Activated CD8-positive, alpha-beta memory T cell treated with anti-CD3 and anti-CD28 coated beads, Interleukin-2, amount 10 ng/mL, durations not matched to agents 7 days and 5 days (primary cell): ENCODE data around the gene GRIK4. TPM values are rescaled to one million over a fixed set of nuclear protein-coding genes. Genes with fewer than 3 reads are reported as not detected.

Experiments used
- ATAC-seq: fragments of 150-1000 bp; cut with Tn5 transposase; one replicate; pipeline ENCODE4 v1.10.0; 2021; ENCODE audit warnings: moderate library complexity
- CTCF ChIA-PET: fragments of 350-600 bp; sonication (Branson Sonifier 250); formaldehyde crosslinking; loops from one replicate; lab custom pipeline; 2021; ENCODE audit warnings: antibody characterized with exemption; lab: Charles Lee
- DNase-seq: peaks from one replicate; pipeline ENCODE4 v3.0.0-alpha.2; 2020
- H3K27ac Mint-ChIP-seq: one replicate; pipeline ENCODE4 v1.8.0; 2021; ENCODE audit warnings: mild to moderate bottlenecking, mixed read lengths
- H3K27me3 Mint-ChIP-seq: one replicate; pipeline ENCODE4 v1.8.0; 2021; ENCODE audit warnings: mixed read lengths
- H3K36me3 Mint-ChIP-seq: one replicate; pipeline ENCODE4 v1.8.0; 2021; ENCODE audit warnings: mild to moderate bottlenecking, mixed read lengths
- H3K4me1 Mint-ChIP-seq: one replicate; pipeline ENCODE4 v1.8.0; 2021; ENCODE audit warnings: mixed read lengths
- H3K4me3 Mint-ChIP-seq: one replicate; pipeline ENCODE4 v1.8.0; 2021; ENCODE audit warnings: mild to moderate bottlenecking, moderate library complexity, mixed read lengths
- H3K9me3 Mint-ChIP-seq: one replicate; pipeline ENCODE4 v1.8.0; 2022; ENCODE audit warnings: low read depth, mixed read lengths
- total RNA-seq, 2 experiments: library from RNA; stranded (reverse); gene quantifications; one replicate each; pipeline ENCODE4 v1.2.3, GENCODE V29; 2021

The GRIK4 gene
- total RNA-seq, 2 experiments from 2014 or later, result 0.21 TPM; not detected in 1

DNA sequence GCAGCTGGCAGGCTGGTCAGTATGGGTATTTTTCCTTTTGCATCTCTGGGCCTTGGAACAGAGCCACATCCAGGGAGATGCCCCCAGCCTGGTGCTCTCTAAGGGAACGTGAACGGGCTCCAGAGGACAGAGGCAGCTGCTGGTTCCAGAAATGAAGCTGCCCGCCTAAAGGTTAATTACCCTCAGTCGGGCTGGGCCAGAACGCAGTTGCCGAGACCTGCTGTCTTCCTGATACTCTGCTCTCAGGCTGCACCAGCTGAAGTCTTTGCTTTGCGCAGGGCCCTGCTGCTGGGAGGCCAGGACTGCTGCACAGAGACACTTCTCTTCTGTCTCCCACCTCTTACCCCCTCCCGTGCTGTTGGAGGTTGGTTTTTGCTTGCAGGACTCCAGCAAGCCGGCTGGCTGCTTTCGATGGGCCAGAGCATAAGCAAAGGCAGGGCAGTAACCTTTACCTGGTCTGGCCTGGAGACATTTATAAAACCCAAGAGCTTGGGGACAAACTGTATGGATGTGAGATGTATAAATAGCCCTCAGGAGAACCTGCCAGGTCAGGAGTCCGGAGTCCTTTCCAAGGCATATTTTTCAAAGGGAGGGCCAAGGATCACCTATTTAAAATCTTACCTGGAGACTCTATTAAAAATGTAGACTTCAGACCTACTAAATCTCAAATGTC, 197.1 kb downstream of the GRIK4 start:
- H3K4me1 Mint-ChIP-seq, result no peaks in the 10 kb centered on the region
- DNase-seq (no peak), ATAC-seq (no peak)
- no peaks in the 10 kb centered on the region for H3K9me3 Mint-ChIP-seq
- H3K27me3 Mint-ChIP-seq, result peaks cover 3% of the 10 kb centered on the region
- H3K27ac Mint-ChIP-seq, result no peak overlapping the region
- no peaks in the 10 kb centered on the region for H3K36me3 Mint-ChIP-seq
- CTCF ChIA-PET, result no interaction called here
- no peak overlapping the region for H3K4me3 Mint-ChIP-seq

DNA sequence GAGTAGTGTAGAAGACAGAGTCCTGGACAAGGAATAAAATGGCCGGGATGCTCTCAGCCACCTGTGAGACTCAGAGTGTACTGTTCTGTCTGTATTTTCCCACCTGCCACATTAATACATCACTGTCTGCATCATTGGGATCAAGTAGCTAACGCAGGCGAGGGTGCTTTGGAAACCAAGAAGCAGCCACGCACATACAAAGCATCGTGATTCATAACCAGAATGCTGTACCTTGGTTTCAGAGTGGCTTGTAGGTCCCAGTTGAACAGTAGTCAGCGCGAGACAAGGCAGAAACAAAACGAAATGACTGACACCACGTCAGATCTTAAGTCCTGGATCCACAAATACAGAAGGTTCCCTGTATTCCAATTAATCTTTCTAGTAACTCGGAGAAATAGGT, 198.3 kb downstream of the GRIK4 start:
- Mint-ChIP-seq H3K27ac (no peak overlapping the region), H3K9me3 (no peaks in the 10 kb centered on the region), H3K27me3 (peaks cover 7% of the 10 kb centered on the region), H3K4me3 (no peak overlapping the region), H3K36me3 (no peaks in the 10 kb centered on the region), H3K4me1 (no peaks in the 10 kb centered on the region)
- ATAC-seq, result no peak
- CTCF ChIA-PET, result no interaction called here
- no peak for DNase-seq

DNA sequence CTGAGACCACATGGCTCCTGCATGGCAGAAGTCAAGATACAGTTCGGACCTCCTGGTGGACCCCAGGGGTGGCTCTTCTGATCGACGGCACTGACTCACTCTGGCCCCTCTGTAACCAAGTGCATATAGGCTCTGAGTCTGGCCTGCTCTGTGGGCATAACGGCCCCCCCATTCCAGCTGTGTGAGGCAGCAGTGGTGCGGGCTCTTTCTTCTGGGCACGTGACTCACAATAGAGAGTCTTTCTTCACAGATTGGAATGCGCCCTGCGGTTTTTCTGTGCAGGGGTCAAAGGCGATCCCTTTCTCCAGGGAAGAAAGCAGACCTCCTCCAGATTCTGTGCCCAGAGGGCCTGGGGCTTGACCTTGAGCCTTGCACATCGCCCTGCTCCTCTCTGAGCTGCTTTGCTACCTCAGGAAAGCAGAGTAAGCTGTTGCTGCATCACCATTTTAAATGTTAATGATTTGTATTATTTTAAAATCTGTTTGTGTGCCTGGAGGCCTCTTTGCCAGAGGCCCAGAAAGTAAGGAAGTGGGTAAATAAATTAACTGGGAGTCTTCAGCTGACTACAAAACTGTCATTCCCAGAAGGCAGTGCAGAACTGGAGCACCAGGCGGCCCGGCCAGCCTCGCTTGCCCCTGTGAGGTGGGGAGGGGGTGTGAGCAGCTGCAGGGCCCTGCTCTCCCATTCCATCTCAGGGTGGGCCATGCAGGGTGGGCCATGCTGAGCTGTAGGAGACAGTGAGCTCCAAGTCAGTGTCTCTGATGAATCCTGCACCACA, 199.0 kb downstream of the GRIK4 start:
- DNase-seq (no peak), ATAC-seq (no peak)
- Mint-ChIP-seq H3K4me3 (no peak overlapping the region), H3K36me3 (no peaks in the 10 kb centered on the region), H3K27ac (no peak overlapping the region), H3K27me3 (peaks cover 10% of the 10 kb centered on the region), H3K9me3 (no peaks in the 10 kb centered on the region), H3K4me1 (peaks cover 3% of the 10 kb centered on the region)
- CTCF ChIA-PET, result no interaction called here

DNA sequence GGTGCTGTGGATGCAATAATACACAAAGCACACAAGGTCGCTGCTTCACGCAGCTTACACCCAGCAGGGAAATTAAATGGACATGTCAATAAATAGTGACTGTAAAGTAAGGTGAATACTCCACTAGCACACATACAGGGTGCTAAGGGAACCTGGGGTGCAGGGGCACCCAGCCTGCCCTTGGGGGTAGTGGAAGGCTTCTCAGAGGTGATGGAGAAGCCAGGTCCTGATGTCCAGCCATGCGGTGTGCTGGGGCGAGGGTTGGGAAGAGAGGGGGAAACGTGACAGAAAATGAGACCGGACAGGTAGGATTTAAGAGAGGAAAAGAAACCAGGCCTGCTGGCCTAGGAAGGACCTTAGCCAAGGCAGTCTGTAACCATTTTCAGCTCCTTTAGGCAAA, 200.5 kb downstream of the GRIK4 start:
- CTCF ChIA-PET, result no interaction called here
- no peak for ATAC-seq
- no peaks in the 10 kb centered on the region for H3K9me3 Mint-ChIP-seq
- H3K27ac Mint-ChIP-seq, result no peak overlapping the region
- no peaks in the 10 kb centered on the region for H3K36me3 Mint-ChIP-seq
- peaks cover 10% of the 10 kb centered on the region for H3K27me3 Mint-ChIP-seq
- no peak for DNase-seq
- H3K4me1 Mint-ChIP-seq, result peaks cover 3% of the 10 kb centered on the region
- no peak overlapping the region for H3K4me3 Mint-ChIP-seq

DNA sequence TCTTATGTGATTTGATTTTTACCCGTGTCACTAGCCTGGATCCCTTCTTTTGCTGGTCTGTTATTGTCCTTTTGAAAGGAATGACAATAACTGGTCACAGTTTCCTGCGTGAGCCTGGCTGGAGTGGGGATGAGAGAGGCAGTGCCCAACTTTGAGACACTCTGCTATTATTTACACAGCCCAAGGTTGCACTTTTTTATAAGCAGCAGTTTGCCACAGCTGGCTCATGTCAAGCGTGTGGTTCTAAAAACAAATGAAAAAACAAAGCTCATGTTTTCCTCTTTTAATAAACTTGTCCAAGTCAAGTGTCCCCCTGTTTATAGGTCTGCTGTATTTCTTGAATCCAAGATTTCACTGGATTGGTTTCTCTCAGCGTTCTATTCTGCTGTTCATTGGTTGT, 201.3 kb downstream of the GRIK4 start:
- Mint-ChIP-seq H3K4me3 (no peak overlapping the region), H3K27me3 (peaks cover 10% of the 10 kb centered on the region), H3K4me1 (peaks cover 3% of the 10 kb centered on the region), H3K36me3 (no peaks in the 10 kb centered on the region), H3K9me3 (no peaks in the 10 kb centered on the region), H3K27ac (no peak overlapping the region)
- CTCF ChIA-PET, result no interaction called here
- ATAC-seq, result no peak
- DNase-seq, result no peak

DNA sequence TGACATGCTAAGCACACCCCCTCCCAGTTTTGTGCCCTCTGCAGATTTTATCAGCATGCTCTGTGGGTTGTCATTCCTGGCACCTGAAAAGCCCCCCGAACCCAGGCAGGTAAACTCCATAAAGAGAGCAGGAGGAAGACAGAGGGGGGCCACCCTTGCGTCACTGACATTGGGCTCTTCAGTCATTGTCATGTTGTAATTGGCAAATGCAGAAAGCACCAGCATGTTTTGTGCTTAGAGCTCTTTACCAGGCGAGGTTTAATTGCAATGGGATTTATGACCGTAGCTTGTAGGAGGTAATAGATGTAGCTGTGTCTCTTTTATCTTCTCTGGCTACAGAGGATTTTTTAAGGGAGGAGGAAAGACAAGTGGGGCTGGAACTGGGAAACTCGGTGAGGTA, 201.7 kb downstream of the GRIK4 start:
- H3K4me1 Mint-ChIP-seq, result peaks cover 3% of the 10 kb centered on the region

DNA sequence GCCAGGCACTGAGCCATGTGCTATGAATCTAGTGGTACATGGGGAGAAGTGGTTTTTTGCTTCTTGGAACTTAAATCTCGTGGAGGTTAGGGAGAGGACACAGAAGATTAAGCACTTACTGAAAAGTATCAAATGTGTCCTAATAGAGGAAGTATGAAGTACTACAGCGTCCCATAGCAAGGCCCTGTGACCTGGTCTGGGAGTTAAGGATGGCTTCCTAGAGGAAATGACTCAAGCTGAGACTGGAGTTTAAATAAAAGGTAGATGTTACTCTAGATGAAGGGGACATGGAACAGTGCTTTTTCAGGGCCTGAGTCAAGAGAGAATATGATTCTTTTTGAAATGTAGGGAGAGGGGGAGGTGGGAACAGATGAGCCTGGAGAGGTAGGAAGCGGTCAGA, 202.9 kb downstream of the GRIK4 start:
- Mint-ChIP-seq H3K9me3 (no peaks in the 10 kb centered on the region), H3K4me3 (no peak overlapping the region), H3K27me3 (peaks cover 13% of the 10 kb centered on the region), H3K36me3 (no peaks in the 10 kb centered on the region), H3K27ac (no peak overlapping the region), H3K4me1 (peaks cover 3% of the 10 kb centered on the region)
- CTCF ChIA-PET, result interaction anchor here (0.9 to 1.9 kb wide), 2 partner anchors 13 to 30 kb away, joined by 3 to 4 read pairs; no protein-coding TSS in a partner anchor
- no peak for DNase-seq
- ATAC-seq, result no peak

More for the DNA sequence above, 201.7 kb downstream of the GRIK4 start:
- DNase-seq, result no peak
- H3K9me3 Mint-ChIP-seq, result no peaks in the 10 kb centered on the region
- no peak overlapping the region for H3K27ac Mint-ChIP-seq
- CTCF ChIA-PET, result no interaction called here
- ATAC-seq, result no peak
- peaks cover 10% of the 10 kb centered on the region for H3K27me3 Mint-ChIP-seq
- H3K4me3 Mint-ChIP-seq, result no peak overlapping the region
- H3K36me3 Mint-ChIP-seq, result no peaks in the 10 kb centered on the region

DNA sequence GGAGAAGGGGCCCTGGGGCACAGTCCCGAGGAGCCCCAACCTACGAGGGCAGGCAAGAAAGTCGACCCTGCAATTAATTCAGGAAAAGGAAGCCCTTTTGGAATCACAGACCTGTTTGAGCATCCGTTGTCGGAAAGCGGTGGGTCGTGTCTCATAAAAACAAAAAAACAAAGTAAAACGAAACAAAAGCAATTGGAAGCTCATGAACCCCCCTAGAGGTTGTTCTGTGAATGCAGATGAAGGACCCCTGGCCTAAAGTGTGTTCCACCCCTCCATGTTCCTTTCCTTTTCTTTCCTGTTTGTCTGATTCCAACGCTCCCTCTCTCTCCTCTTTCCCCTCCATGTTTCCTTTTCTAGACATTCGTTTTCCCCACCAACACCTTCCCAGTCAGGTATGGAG, 203.7 kb downstream of the GRIK4 start:
- CTCF ChIA-PET, result interaction anchor here (0.6 to 1.9 kb wide), 4 partner anchors 13 to 178 kb away, joined by 3 to 4 read pairs (median 3); no protein-coding TSS in a partner anchor
- Mint-ChIP-seq H3K36me3 (no peaks in the 10 kb centered on the region), H3K27me3 (peaks cover 13% of the 10 kb centered on the region), H3K27ac (no peak overlapping the region), H3K4me3 (peak overlapping the region; percentile 62), H3K9me3 (no peaks in the 10 kb centered on the region), H3K4me1 (peaks cover 3% of the 10 kb centered on the region)
- ATAC-seq, result no peak
- no peak for DNase-seq

DNA sequence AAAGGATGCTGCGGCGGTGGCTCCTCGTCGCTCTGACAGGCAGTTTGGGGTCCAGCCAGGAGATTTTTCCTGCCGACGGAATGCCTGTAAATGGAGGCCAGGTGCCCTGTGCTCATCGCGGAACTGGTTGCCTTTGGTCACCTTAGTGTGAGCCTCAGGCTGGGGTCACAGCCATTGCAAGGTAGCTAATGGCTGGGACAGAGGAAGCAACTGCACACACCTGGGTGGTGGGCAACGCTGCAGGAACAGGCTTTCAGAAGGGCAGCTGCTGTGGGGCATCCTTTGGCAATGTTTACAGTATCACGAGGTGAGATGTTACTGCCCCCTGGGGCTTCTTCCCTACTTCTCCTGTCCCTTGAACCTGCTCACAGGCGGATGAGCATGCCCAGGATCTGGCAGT, 205.5 kb downstream of the GRIK4 start:
- ATAC-seq, result no peak
- H3K27me3 Mint-ChIP-seq, result peaks cover 17% of the 10 kb centered on the region

DNA sequence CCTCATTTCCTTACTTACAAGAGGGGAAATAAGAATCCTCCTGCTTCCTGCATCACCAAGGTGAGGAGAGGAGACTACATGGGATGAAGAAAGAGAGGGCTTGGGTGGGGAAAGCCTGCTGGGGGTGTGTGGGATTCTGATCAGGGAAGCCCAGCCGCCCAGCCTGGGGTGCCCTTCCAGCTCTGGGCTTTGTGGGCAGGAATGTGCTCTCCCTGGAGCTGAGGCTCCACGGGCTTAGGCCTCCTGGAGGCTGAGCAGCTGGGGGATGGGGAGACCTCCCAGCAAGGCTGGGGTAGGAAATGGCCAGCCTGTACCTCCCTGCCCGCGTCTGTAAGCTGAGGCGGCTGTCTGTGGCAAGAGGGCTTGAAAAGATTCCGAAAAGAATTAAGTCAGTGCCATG, 206.1 kb downstream of the GRIK4 start:
- peaks cover 16% of the 10 kb centered on the region for H3K27me3 Mint-ChIP-seq
- CTCF ChIA-PET, result no interaction called here
- no peak overlapping the region for H3K4me3 Mint-ChIP-seq
- H3K9me3 Mint-ChIP-seq, result no peaks in the 10 kb centered on the region
- ATAC-seq (no peak), DNase-seq (no peak)
- no peak overlapping the region for H3K27ac Mint-ChIP-seq
- no peaks in the 10 kb centered on the region for H3K36me3 Mint-ChIP-seq
- H3K4me1 Mint-ChIP-seq, result peaks cover 3% of the 10 kb centered on the region

More for the DNA sequence above, 205.5 kb downstream of the GRIK4 start:
- H3K4me1 Mint-ChIP-seq, result peaks cover 3% of the 10 kb centered on the region
- H3K9me3 Mint-ChIP-seq, result no peaks in the 10 kb centered on the region
- H3K36me3 Mint-ChIP-seq, result no peaks in the 10 kb centered on the region
- DNase-seq, result no peak
- CTCF ChIA-PET, result no interaction called here
- no peak overlapping the region for H3K27ac Mint-ChIP-seq
- no peak overlapping the region for H3K4me3 Mint-ChIP-seq

DNA sequence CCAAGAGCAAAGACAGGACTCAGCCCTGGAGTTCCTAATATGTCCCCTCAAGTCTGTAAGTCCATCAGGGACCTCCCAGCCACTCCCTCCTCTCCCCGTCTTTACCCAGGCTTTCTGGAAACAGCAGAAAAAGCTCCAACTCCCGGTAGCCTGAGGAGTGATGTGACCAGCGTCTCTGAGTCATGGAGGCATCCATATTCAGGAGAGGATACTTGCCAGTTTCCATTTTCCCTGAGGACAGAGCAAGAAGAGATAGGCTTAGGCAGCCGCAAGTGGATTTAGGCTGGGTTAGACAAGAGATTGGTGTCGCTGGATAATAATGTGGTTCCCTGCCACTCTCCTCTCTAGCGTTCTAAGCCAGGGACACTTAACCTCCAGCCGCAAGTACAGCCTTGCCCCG, 206.6 kb downstream of the GRIK4 start:
- Mint-ChIP-seq H3K9me3 (no peaks in the 10 kb centered on the region), H3K27me3 (peaks cover 13% of the 10 kb centered on the region), H3K4me3 (no peak overlapping the region), H3K36me3 (no peaks in the 10 kb centered on the region), H3K4me1 (peaks cover 3% of the 10 kb centered on the region), H3K27ac (no peak overlapping the region)
- CTCF ChIA-PET, result no interaction called here
- ATAC-seq (no peak), DNase-seq (no peak)

DNA sequence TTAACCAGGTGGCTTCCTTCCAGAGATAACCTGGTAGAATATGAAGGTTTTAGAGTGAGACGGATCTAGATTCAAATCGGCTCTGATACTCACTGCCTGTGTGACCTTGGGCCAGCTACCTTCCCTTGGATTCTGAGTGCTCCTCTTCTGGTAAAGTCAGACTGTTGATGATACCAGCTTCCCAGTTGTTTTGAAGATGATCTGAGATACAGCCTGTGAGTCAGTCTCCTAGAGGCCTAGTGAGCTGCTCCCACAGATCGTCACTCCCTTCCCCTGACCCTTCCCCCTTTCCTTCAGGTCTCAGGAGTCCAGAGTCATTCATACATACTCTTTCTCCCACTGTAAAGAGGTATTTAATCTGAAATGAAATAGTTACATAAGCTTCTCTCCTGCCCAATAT, 207.8 kb downstream of the GRIK4 start:
- peaks cover 3% of the 10 kb centered on the region for H3K4me1 Mint-ChIP-seq
- no peak for ATAC-seq
- no peak overlapping the region for H3K27ac Mint-ChIP-seq
- no peaks in the 10 kb centered on the region for H3K9me3 Mint-ChIP-seq
- H3K27me3 Mint-ChIP-seq, result peaks cover 15% of the 10 kb centered on the region
- no peak for DNase-seq
- no peak overlapping the region for H3K4me3 Mint-ChIP-seq
- H3K36me3 Mint-ChIP-seq, result no peaks in the 10 kb centered on the region
- CTCF ChIA-PET, result no interaction called here

DNA sequence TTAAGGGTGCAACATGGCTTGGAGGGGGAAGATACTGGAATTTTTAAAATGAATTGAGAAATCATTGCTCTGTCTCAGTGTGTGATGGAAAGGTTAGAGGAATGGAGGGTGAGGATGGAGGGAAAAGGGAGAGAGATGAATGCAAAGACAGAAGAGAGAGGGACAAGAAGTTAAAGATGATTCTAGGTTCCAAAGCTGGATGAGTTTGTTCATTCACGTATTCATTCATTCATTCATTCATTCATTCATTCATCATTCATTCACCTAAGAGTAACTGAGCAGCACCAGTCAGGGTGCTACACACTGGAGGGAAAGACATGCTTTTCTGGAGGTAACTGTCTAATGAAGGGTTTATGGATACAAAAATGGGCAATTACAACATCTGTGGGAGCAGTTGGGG, 209.2 kb downstream of the GRIK4 start:
- H3K9me3 Mint-ChIP-seq, result no peaks in the 10 kb centered on the region
- H3K27me3 Mint-ChIP-seq, result peaks cover 9% of the 10 kb centered on the region
- no peaks in the 10 kb centered on the region for H3K4me1 Mint-ChIP-seq
- DNase-seq (no peak), ATAC-seq (no peak)
- H3K36me3 Mint-ChIP-seq, result no peaks in the 10 kb centered on the region
- CTCF ChIA-PET, result no interaction called here
- H3K27ac Mint-ChIP-seq, result no peak overlapping the region
- no peak overlapping the region for H3K4me3 Mint-ChIP-seq

DNA sequence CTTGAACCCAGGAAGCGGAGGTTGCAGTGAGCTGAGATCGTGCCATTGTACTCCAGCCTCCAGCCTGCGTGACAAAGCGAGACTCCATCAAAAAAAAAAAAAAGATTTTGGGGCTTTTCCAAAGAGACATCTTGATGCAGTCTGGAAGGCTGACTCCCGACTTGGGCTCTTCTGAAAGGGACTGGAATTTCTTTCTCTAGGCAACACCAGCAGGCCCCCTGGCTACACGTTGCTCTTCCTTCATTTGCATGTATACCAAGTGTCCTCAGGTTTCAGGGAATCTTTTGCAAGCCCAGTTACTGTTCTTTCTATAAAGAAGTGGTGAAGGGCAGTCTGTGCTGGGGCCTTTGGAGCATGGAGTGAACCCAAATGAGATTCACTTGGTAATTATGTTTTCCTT, 211.0 kb downstream of the GRIK4 start:
- CTCF ChIA-PET, result no interaction called here
- DNase-seq (no peak), ATAC-seq (no peak)
- Mint-ChIP-seq H3K27ac (no peak overlapping the region), H3K4me3 (no peak overlapping the region), H3K27me3 (peaks cover 9% of the 10 kb centered on the region), H3K4me1 (no peaks in the 10 kb centered on the region), H3K9me3 (no peaks in the 10 kb centered on the region), H3K36me3 (no peaks in the 10 kb centered on the region)
